ENCODE results near the gene MRM2. TPM values are rescaled to one million over a fixed set of nuclear protein-coding genes. Genes with fewer than 3 reads are reported as not detected.

Gene MRM2
- total RNA-seq, 1 experiment from 2014 or later, result 38.9 TPM

DNA sequence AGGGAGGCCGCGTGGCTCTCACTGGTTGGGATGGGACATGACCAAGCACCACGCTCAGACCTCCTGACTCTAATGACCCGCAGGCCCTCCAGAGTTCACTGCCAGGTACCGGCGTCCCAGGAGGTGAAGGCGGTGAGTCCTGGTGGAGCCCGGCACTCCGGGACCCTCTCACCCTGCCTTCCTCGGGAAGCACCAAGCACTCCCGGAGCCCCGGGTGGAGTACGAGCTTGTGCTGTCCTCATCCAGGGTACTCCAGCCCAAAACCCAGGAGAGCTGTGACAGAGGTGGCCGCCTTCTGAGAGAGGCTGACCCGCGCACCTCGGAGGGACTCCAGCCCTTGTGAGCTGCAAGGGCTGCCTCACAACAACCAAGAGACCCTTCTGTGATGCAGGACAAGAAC lies 18.7 kb downstream of the MRM2 start:
- Mint-ChIP-seq H3K4me1 (no peaks in the 10 kb centered on the region), H3K36me3 (peaks cover 59% of the 10 kb centered on the region), H3K4me3 (no peak overlapping the region), H3K9me3 (no peaks in the 10 kb centered on the region), H3K27ac (no peak overlapping the region), H3K27me3 (ENCODE audit: low read depth) (no peaks in the 10 kb centered on the region)
- DNase-seq (ENCODE audit: low spot score), result no peak
- TF ChIP-seq, protein P1, sequence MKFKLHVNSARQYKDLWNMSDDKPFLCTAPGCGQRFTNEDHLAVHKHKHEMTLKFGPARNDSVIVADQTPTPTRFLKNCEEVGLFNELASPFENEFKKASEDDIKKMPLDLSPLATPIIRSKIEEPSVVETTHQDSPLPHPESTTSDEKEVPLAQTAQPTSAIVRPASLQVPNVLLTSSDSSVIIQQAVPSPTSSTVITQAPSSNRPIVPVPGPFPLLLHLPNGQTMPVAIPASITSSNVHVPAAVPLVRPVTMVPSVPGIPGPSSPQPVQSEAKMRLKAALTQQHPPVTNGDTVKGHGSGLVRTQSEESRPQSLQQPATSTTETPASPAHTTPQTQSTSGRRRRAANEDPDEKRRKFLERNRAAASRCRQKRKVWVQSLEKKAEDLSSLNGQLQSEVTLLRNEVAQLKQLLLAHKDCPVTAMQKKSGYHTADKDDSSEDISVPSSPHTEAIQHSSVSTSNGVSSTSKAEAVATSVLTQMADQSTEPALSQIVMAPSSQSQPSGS (CRISPR knock-in tag; IDR thresholded peaks at IDR 0.05; ENCODE audit: borderline replicate concordance, low read depth), result no peak
- TF ChIP-seq CBFB (CRISPR knock-in tag; IDR thresholded peaks at IDR 0.05; ENCODE audit: low read depth) (no peak), OVOL2 (CRISPR knock-in tag; IDR thresholded peaks at IDR 0.05; ENCODE audit: borderline replicate concordance) (no peak), RELA (CRISPR knock-in tag; IDR thresholded peaks at IDR 0.05; ENCODE audit: borderline replicate concordance) (no peak), JUN (CRISPR knock-in tag; IDR thresholded peaks at IDR 0.05) (no peak), SOX15 (CRISPR knock-in tag; IDR thresholded peaks at IDR 0.05) (no peak), TEAD4 (CRISPR knock-in tag; IDR thresholded peaks at IDR 0.05) (no peak), GRHL2 (CRISPR knock-in tag; IDR thresholded peaks at IDR 0.05; ENCODE audit: insufficient replicate concordance, severe bottlenecking) (no peak), ZBTB21 (CRISPR knock-in tag; IDR thresholded peaks at IDR 0.05; ENCODE audit: borderline replicate concordance) (no peak), MYBL2 (CRISPR knock-in tag; IDR thresholded peaks at IDR 0.05) (no peak), RORB (CRISPR knock-in tag; IDR thresholded peaks at IDR 0.05) (no peak), TP53 (CRISPR knock-in tag; IDR thresholded peaks at IDR 0.05) (no peak), FOXK1 (CRISPR knock-in tag; IDR thresholded peaks at IDR 0.05) (no peak)
- TF ChIP-seq, protein P2, sequence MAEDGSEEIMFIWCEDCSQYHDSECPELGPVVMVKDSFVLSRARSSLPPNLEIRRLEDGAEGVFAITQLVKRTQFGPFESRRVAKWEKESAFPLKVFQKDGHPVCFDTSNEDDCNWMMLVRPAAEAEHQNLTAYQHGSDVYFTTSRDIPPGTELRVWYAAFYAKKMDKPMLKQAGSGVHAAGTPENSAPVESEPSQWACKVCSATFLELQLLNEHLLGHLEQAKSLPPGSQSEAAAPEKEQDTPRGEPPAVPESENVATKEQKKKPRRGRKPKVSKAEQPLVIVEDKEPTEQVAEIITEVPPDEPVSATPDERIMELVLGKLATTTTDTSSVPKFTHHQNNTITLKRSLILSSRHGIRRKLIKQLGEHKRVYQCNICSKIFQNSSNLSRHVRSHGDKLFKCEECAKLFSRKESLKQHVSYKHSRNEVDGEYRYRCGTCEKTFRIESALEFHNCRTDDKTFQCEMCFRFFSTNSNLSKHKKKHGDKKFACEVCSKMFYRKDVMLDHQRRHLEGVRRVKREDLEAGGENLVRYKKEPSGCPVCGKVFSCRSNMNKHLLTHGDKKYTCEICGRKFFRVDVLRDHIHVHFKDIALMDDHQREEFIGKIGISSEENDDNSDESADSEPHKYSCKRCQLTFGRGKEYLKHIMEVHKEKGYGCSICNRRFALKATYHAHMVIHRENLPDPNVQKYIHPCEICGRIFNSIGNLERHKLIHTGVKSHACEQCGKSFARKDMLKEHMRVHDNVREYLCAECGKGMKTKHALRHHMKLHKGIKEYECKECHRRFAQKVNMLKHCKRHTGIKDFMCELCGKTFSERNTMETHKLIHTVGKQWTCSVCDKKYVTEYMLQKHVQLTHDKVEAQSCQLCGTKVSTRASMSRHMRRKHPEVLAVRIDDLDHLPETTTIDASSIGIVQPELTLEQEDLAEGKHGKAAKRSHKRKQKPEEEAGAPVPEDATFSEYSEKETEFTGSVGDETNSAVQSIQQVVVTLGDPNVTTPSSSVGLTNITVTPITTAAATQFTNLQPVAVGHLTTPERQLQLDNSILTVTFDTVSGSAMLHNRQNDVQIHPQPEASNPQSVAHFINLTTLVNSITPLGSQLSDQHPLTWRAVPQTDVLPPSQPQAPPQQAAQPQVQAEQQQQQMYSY (CRISPR knock-in tag; IDR thresholded peaks at IDR 0.05), result no peak
- TF ChIP-seq, protein P3, sequence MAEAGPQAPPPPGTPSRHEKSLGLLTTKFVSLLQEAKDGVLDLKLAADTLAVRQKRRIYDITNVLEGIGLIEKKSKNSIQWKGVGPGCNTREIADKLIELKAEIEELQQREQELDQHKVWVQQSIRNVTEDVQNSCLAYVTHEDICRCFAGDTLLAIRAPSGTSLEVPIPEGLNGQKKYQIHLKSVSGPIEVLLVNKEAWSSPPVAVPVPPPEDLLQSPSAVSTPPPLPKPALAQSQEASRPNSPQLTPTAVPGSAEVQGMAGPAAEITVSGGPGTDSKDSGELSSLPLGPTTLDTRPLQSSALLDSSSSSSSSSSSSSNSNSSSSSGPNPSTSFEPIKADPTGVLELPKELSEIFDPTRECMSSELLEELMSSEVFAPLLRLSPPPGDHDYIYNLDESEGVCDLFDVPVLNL (CRISPR knock-in tag; IDR thresholded peaks at IDR 0.05; ENCODE audit: borderline replicate concordance, low read depth), result no peak
- TF ChIP-seq, protein P4, sequence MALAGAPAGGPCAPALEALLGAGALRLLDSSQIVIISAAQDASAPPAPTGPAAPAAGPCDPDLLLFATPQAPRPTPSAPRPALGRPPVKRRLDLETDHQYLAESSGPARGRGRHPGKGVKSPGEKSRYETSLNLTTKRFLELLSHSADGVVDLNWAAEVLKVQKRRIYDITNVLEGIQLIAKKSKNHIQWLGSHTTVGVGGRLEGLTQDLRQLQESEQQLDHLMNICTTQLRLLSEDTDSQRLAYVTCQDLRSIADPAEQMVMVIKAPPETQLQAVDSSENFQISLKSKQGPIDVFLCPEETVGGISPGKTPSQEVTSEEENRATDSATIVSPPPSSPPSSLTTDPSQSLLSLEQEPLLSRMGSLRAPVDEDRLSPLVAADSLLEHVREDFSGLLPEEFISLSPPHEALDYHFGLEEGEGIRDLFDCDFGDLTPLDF (CRISPR knock-in tag; IDR thresholded peaks at IDR 0.05), result no peak
- TF ChIP-seq, protein P5, sequence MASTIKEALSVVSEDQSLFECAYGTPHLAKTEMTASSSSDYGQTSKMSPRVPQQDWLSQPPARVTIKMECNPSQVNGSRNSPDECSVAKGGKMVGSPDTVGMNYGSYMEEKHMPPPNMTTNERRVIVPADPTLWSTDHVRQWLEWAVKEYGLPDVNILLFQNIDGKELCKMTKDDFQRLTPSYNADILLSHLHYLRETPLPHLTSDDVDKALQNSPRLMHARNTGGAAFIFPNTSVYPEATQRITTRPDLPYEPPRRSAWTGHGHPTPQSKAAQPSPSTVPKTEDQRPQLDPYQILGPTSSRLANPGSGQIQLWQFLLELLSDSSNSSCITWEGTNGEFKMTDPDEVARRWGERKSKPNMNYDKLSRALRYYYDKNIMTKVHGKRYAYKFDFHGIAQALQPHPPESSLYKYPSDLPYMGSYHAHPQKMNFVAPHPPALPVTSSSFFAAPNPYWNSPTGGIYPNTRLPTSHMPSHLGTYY (CRISPR knock-in tag; IDR thresholded peaks at IDR 0.05), result no peak
- TF ChIP-seq, protein P6, sequence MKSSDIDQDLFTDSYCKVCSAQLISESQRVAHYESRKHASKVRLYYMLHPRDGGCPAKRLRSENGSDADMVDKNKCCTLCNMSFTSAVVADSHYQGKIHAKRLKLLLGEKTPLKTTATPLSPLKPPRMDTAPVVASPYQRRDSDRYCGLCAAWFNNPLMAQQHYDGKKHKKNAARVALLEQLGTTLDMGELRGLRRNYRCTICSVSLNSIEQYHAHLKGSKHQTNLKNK (CRISPR knock-in tag; IDR thresholded peaks at IDR 0.05), result no peak
- ChIA-PET POLR2A (no interaction called here), CTCF (no interaction called here)
- ATAC-seq, result no peak

All from WTC11 (cell line).